ENCODE results near the gene MYO5B. TPM values are rescaled to one million over a fixed set of nuclear protein-coding genes. Genes with fewer than 3 reads are reported as not detected.

MYO5B gene
- total and polyA plus RNA-seq, 2 experiments from 2014 or later: 20.3 to 41.9 TPM

GRCh38 chr18:49778826-49779465 is 416.0 kb downstream of the MYO5B start:
- Histone ChIP-seq H3K4me2 (no peak overlapping the region), H3K79me2 (no peaks in the 10 kb centered on the region), H3K27ac (no peak overlapping the region), H3K36me3 (replicated peaks; ENCODE audit: insufficient read depth, low read depth) (no peaks in the 10 kb centered on the region), H3K9me2 (replicated peaks; ENCODE audit: insufficient read depth) (no peaks in the 10 kb centered on the region), H4K20me1 (ENCODE audit: insufficient read depth, poor library complexity, severe bottlenecking) (no peaks in the 10 kb centered on the region), H3K27me3 (no peaks in the 10 kb centered on the region), H3K4me1 (ENCODE audit: insufficient read depth) (no peaks in the 10 kb centered on the region), H3K4me3 (no peak overlapping the region), H2AFZ (no peak overlapping the region), H3K9me3 (ENCODE audit: low read depth) (no peaks in the 10 kb centered on the region)
- 83% methylated on average over 8 of the region's 8 CpGs for WGBS (ENCODE audit: low lambda C conversion rate, missing lambda C conversion rate)
- no peak for TF ChIP-seq CTCF (IDR thresholded peaks at IDR 0.05; ENCODE audit: poor library complexity)
- TF ChIP-seq EZH2phosphoT487 (IDR thresholded peaks at IDR 0.05; ENCODE audit: low read depth, severe bottlenecking, unreplicated experiment): no peak
- TF ChIP-seq EZH2 (IDR thresholded peaks at IDR 0.05; ENCODE audit: borderline replicate concordance): no peak
- DNase-seq (ENCODE audit: low spot score): no peak

Small RNAs within 50 kb of the gene (microRNA-seq; reads per million reads assigned to microRNA genes)
- not detected for gene MIR4320

Small RNAs within 50 kb of the gene (small RNA-seq; reads per million reads assigned to genes)
- gene RF00019: not detected
- not detected for gene RF00283
- gene RN7SL310P: not detected
- not detected for gene RNA5SP457
- gene SCARNA17: not detected

Other genes starting within 250 kb of the MYO5B start
- 0.24 and 0.50 TPM in 2 replicates for gene CFAP53, start 71.3 kb upstream of the MYO5B start, total RNA-seq
- 0.24 and 0.86 TPM in 2 replicates for gene CFAP53, start 71.3 kb upstream of the MYO5B start, polyA plus RNA-seq
- gene MBD1, start 86.4 kb upstream of the MYO5B start, total RNA-seq: 38.8 and 53.1 TPM in 2 replicates
- 53.0 and 54.2 TPM in 2 replicates for gene MBD1, start 86.4 kb upstream of the MYO5B start, polyA plus RNA-seq
- gene CXXC1, start 92.5 kb upstream of the MYO5B start, total RNA-seq: 33.3 and 52.7 TPM in 2 replicates
- gene CXXC1, start 92.5 kb upstream of the MYO5B start, polyA plus RNA-seq: 68.3 and 89.3 TPM in 2 replicates
- 5.5 and 7.5 TPM in 2 replicates for gene SKA1, start 179.9 kb upstream of the MYO5B start, total RNA-seq
- 1.5 and 4.0 TPM in 2 replicates for gene SKA1, start 179.9 kb upstream of the MYO5B start, polyA plus RNA-seq

Data from hepatocyte (in vitro differentiated cells).